ENCODE results near the gene GOLGA8S.
"Not testable (repeated sequence)": the region's sequence is repeated elsewhere in the genome, so short reads cannot be mapped to it uniquely, and the experiment has no call there.

GOLGA8S gene

DNA sequence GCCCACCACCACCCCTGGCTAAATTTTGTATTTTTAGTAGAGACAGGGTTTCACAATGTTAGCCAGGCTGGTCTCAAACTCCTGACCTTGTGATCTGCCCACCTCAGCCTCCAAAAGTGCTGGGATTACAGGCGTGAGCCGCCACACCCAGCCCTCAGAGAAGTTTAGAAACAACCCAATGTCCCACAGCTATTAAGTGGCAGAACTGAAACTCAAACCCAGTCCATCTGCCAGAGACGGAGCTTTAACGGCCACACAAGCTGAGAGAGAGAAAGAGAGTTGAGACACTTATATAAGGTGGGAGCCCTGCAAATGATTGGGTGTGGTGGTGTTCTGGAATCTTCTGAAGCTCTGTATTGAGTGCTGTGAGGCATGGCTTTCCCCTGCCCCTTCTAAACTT, 43.8 kb downstream of the GOLGA8S start:
- H3K27ac ChIP-seq (ENCODE audit: low read depth, low read length, severe bottlenecking); H3K36me3 ChIP-seq (ENCODE audit: control insufficient read depth, insufficient read depth, low read length); H3K4me1 ChIP-seq (ENCODE audit: control insufficient read depth, insufficient read depth, low read length, poor library complexity, severe bottlenecking); H3K4me3 ChIP-seq (ENCODE audit: extremely low read depth, insufficient read depth, low read length, poor library complexity, severe bottlenecking); H3K9me3 ChIP-seq (ENCODE audit: control insufficient read depth, low read length): not testable (repeated sequence)
- WGBS, 2 experiments (ENCODE audit: insufficient coverage in 2 of 2), result 80 to 87% methylated on average over 1 to 3 of the region's 4 CpGs

DNA sequence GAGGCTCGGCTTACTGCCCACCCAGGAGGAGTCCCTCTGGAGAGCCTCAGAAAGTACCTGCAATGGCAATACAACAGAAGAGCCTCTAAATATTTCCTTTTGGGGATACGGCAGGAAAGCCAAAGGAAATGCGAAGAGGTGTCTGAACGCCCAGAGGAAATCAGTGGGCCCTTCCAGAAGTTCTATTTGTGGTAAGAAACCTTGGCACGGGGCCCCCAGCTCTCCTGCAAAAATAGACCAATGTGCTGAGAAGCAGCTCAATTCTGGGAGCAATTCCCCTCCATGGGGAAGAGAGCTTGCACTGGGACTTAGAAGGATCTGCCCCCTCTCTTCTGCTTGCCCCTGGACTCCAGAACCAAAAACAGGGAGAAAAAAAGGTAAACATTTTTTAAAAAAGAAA, 44.7 kb downstream of the GOLGA8S start:
- WGBS, 2 experiments (ENCODE audit: insufficient coverage in 2 of 2), result 72 to 80% methylated on average over 4 of the region's 5 CpGs
- not testable (repeated sequence) for H3K27ac ChIP-seq (ENCODE audit: low read depth, low read length, severe bottlenecking); H3K9me3 ChIP-seq (ENCODE audit: control insufficient read depth, low read length); H3K36me3 ChIP-seq (ENCODE audit: control insufficient read depth, insufficient read depth, low read length); H3K4me1 ChIP-seq (ENCODE audit: control insufficient read depth, insufficient read depth, low read length, poor library complexity, severe bottlenecking); H3K4me3 ChIP-seq (ENCODE audit: extremely low read depth, insufficient read depth, low read length, poor library complexity, severe bottlenecking)

DNA sequence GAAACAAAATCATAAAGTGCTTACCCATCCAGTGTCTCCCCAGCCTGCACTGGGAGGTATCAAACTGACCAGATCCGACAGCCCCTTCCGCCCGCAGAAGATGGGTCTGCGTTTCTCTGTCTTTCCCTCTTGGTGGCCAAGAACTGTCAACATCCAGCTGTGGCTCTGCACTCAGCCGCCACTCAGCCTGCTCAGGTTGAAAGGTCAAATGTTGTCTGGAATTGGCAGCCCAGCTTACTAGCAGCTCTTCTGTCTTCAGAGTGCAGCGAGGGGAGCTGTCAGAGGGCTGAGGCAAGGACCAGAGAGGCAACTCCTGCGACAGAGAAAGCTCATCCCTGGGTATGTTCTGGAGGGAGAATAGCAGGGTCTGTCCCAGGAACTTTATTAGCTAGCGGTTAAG, 47.1 kb downstream of the GOLGA8S start:
- 82 to 83% methylated on average over 7 to 8 of the region's 8 CpGs for WGBS, 2 experiments (ENCODE audit: insufficient coverage in 2 of 2)
- Histone ChIP-seq H3K27ac (ENCODE audit: low read depth, low read length, severe bottlenecking) (no peak overlapping the region), H3K9me3 (ENCODE audit: control insufficient read depth, low read length) (peaks cover 3% of the 10 kb centered on the region), H3K36me3 (ENCODE audit: control insufficient read depth, insufficient read depth, low read length) (no peaks in the 10 kb centered on the region), H3K4me1 (ENCODE audit: control insufficient read depth, insufficient read depth, low read length, poor library complexity, severe bottlenecking) (no peaks in the 10 kb centered on the region), H3K4me3 (ENCODE audit: extremely low read depth, insufficient read depth, low read length, poor library complexity, severe bottlenecking) (no peak overlapping the region)

DNA sequence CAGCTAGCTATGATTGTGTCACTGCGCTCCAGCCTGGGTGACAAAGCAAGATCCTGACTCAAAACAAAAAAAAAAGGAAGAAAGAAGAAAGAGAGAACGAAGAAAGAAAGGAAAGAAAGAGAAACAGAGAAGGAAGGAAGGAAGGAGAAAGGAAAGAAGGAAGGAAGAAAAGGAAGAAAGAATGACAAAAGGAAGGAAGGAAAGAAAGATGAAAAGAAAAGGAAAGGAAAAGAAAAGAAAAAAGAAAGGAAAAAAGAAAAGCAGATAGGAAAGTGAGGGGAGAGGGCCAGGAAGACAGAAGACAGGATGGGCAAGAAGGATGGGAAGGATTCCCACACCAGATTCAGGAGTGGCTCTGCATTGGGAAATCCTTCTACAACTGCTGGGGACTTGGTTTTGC, 47.6 kb downstream of the GOLGA8S start:
- Histone ChIP-seq H3K27ac (ENCODE audit: low read depth, low read length, severe bottlenecking) (no peak overlapping the region), H3K36me3 (ENCODE audit: control insufficient read depth, insufficient read depth, low read length) (no peaks in the 10 kb centered on the region), H3K4me3 (ENCODE audit: extremely low read depth, insufficient read depth, low read length, poor library complexity, severe bottlenecking) (no peak overlapping the region), H3K4me1 (ENCODE audit: control insufficient read depth, insufficient read depth, low read length, poor library complexity, severe bottlenecking) (no peaks in the 10 kb centered on the region), H3K9me3 (ENCODE audit: control insufficient read depth, low read length) (peaks cover 3% of the 10 kb centered on the region)
- 53 to 68% methylated on average over 2 of the region's 2 CpGs for WGBS, 2 experiments (ENCODE audit: insufficient coverage in 2 of 2)

DNA sequence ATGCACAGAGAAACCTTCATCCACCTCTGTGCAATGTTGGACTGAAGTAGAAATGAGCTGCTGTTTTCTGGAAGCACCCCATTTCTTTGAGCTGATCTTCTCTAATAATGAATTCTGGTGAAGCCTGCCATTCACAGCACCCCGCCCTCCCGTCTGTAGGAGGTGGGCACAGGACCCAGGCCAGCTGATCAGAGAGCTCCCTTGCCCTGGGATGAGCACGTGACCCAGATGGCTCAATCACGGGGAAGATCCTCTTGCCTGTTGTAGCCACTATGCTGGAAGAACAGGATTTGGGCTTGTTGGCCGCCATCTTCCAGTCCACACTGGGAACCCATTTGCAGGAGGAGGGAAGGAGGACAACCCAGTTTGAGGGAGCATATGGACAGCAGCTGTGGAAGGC, 48.0 kb downstream of the GOLGA8S start:
- WGBS, 2 experiments (ENCODE audit: insufficient coverage in 2 of 2), result 53 to 64% methylated on average over 3 to 5 of the region's 5 CpGs
- no peak overlapping the region for H3K27ac ChIP-seq (ENCODE audit: low read depth, low read length, severe bottlenecking)
- no peaks in the 10 kb centered on the region for H3K36me3 ChIP-seq (ENCODE audit: control insufficient read depth, insufficient read depth, low read length)
- H3K4me1 ChIP-seq (ENCODE audit: control insufficient read depth, insufficient read depth, low read length, poor library complexity, severe bottlenecking), result no peaks in the 10 kb centered on the region
- peaks cover 3% of the 10 kb centered on the region for H3K9me3 ChIP-seq (ENCODE audit: control insufficient read depth, low read length)
- no peak overlapping the region for H3K4me3 ChIP-seq (ENCODE audit: extremely low read depth, insufficient read depth, low read length, poor library complexity, severe bottlenecking)

DNA sequence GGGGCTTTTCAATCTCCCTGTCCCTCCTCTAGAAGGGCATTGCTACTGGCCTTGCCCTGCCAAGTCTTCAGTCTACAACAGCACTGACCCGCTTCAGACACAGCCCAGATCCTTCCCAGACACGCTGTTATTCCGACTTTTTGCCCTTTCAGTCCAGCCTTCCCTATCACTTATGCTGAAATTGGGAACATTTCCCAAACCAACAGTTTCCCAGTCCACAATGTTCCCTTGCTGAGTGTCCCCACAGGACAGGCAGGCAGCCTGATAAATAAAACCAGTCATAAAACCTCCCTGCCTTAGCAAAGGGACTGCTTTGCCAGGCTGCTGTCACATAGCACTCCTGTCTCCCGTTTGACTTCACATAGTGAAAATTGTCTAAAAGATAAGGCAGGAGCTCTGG, 49.0 kb downstream of the GOLGA8S start:
- H3K4me1 ChIP-seq (ENCODE audit: control insufficient read depth, insufficient read depth, low read length, poor library complexity, severe bottlenecking), result no peaks in the 10 kb centered on the region

DNA sequence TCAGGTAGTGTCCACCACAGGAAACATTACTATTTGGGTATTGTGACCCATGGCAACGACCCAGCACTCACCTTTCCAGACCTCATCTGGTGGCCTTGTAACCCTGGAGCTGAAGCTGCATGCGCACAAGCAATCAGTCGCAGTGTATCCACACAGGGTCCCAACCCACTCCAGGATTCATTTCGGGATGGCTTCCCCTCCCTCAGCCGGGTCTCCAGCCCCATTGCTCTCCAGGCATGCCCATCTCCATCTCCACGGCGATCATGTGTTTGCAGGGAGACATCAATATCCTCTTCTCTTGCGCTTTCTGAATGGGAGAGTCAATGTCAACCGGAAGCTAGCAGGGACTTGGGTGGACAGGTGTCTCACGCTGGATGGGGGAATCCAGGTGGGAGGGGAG, 57.3 kb downstream of the GOLGA8S start:
- Histone ChIP-seq H3K9me3 (ENCODE audit: control insufficient read depth, low read length) (peaks cover 4% of the 10 kb centered on the region), H3K4me3 (ENCODE audit: extremely low read depth, insufficient read depth, low read length, poor library complexity, severe bottlenecking) (no peak overlapping the region), H3K27ac (ENCODE audit: low read depth, low read length, severe bottlenecking) (no peak overlapping the region), H3K4me1 (ENCODE audit: control insufficient read depth, insufficient read depth, low read length, poor library complexity, severe bottlenecking) (no peaks in the 10 kb centered on the region), H3K36me3 (ENCODE audit: control insufficient read depth, insufficient read depth, low read length) (no peaks in the 10 kb centered on the region)
- WGBS, 2 experiments (ENCODE audit: insufficient coverage in 2 of 2), result 78% methylated on average over 5 to 10 of the region's 10 CpGs

More for the DNA sequence above, 49.0 kb downstream of the GOLGA8S start:
- Histone ChIP-seq H3K27ac (ENCODE audit: low read depth, low read length, severe bottlenecking) (no peak overlapping the region), H3K9me3 (ENCODE audit: control insufficient read depth, low read length) (no peaks in the 10 kb centered on the region), H3K36me3 (ENCODE audit: control insufficient read depth, insufficient read depth, low read length) (no peaks in the 10 kb centered on the region), H3K4me3 (ENCODE audit: extremely low read depth, insufficient read depth, low read length, poor library complexity, severe bottlenecking) (no peak overlapping the region)
- WGBS, 2 experiments (ENCODE audit: insufficient coverage in 2 of 2), result 42 to 69% methylated on average over 2 to 3 of the region's 4 CpGs

DNA sequence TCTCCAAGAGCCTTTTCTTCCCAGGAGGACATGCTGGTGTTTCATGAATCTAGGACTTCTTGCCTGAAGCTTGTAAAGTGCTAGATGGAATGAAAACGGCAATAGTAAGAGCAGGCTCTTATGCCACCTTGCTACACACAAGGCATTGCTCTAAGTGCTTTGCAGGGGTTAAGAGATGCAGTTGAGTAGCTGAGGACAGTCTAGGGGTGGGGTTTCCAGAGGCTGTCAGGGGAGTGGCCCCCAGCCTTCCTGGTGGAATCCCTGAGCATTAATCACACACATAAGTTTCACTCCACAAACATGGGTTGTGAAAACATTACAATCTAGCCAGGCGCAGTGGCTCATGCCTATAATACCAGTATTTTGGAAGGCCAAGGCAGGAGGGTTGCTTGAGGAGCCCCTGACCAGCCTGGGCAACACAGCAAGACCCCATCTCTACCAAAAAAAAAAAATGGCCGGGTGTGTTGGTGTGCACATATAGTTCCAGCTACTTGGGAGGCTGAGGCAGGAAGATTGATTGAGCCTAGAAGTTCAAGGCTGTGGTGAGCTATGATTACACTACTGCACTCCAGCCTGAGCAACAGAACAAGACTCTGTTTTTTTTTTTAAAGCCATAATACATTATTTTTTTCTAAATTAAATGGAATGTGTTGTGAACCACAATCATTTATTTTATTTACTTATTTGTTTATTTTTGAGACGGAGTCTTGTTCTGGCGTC, 58.5 kb downstream of the GOLGA8S start:
- H3K9me3 ChIP-seq (ENCODE audit: control insufficient read depth, low read length); H3K36me3 ChIP-seq (ENCODE audit: control insufficient read depth, insufficient read depth, low read length); H3K4me1 ChIP-seq (ENCODE audit: control insufficient read depth, insufficient read depth, low read length, poor library complexity, severe bottlenecking); H3K27ac ChIP-seq (ENCODE audit: low read depth, low read length, severe bottlenecking); H3K4me3 ChIP-seq (ENCODE audit: extremely low read depth, insufficient read depth, low read length, poor library complexity, severe bottlenecking): not testable (repeated sequence)
- no CpG with 5 or more reads among the region's 5 CpGs for WGBS, 2 experiments (ENCODE audit: insufficient coverage in 2 of 2)

Measured in mesodermal cell (in vitro differentiated cells).